Anterior cingulate cortex (tissue), 58 donors: ENCODE results near the gene MOB3C.

Experiments
- DNase-seq, 58 donors: peaks; one replicate each; lab custom pipeline; 2025; lab: John Stamatoyannopoulos, UW

MOB3C gene

GRCh38 chr1:46639547-46639946 lies 22.9 kb upstream of the MOB3C start:
- no peak for DNase-seq

- DNase-seq: no peak
Measured at GRCh38 chr1:46638921-46639320, 22.3 kb upstream of the MOB3C start.

GRCh38 chr1:46637444-46638083 lies 21.0 kb upstream of the MOB3C start:
- DNase-seq: no peak

- DNase-seq: no peak
Measured at GRCh38 chr1:46635205-46635604, 18.6 kb upstream of the MOB3C start.

GRCh38 chr1:46630719-46631118 lies 14.1 kb upstream of the MOB3C start:
- DNase-seq: no peak

GRCh38 chr1:46623743-46624644 lies 7.4 kb upstream of the MOB3C start:
- DNase-seq: no peak

- DNase-seq: no peak
Measured at GRCh38 chr1:46622344-46622743, 5.7 kb upstream of the MOB3C start.

GRCh38 chr1:46621930-46622329 lies 5.3 kb upstream of the MOB3C start:
- no peak for DNase-seq

GRCh38 chr1:46619656-46620258 lies 3.1 kb upstream of the MOB3C start:
- no peak for DNase-seq

- no peak for DNase-seq
Measured at GRCh38 chr1:46618754-46619415, 2.3 kb upstream of the MOB3C start.

- no peak for DNase-seq
Measured at GRCh38 chr1:46617833-46618232, 1.2 kb upstream of the MOB3C start.

- no peak for DNase-seq
Measured at GRCh38 chr1:46617108-46617800, 643 bp upstream of the MOB3C start.

- no peak for DNase-seq
Measured at GRCh38 chr1:46615735-46616134, 876 bp downstream of the MOB3C start.

- no peak for DNase-seq
Measured at GRCh38 chr1:46615088-46615487, 1.5 kb downstream of the MOB3C start.

GRCh38 chr1:46614604-46614984 lies 2.0 kb downstream of the MOB3C start:
- no peak for DNase-seq

GRCh38 chr1:46613661-46614603 lies 2.7 kb downstream of the MOB3C start:
- peak in 52 of 58 donors; percentile 10 to 80 (median 51) for DNase-seq

GRCh38 chr1:46612937-46613660 lies 3.5 kb downstream of the MOB3C start:
- DNase-seq: peak in 2 of 58 donors; percentile 9 to 21

GRCh38 chr1:46611691-46612221 lies 4.9 kb downstream of the MOB3C start:
- DNase-seq: no peak
